H7 (cell line): ENCODE measurements around the gene IL3. TPM values are rescaled to one million over a fixed set of nuclear protein-coding genes. Genes with fewer than 3 reads are reported as not detected.

Experiments used
- DNase-seq: peaks from one replicate; pipeline ENCODE4 v3.0.0; 2012
- H3K27me3 ChIP-seq: 2 replicates; pipeline ENCODE4 v1.6.0; 2011; ENCODE audit warnings: mild to moderate bottlenecking, low read length; ENCODE audit not compliant: control insufficient read depth, insufficient read depth
- H3K36me3 ChIP-seq: replicated peaks from 2 replicates; pipeline ENCODE4 v1.5.1; 2011; ENCODE audit warnings: low read length; ENCODE audit not compliant: control insufficient read depth, insufficient read depth
- H3K4me3 ChIP-seq: 2 replicates; pipeline ENCODE4 v1.5.1; 2011; ENCODE audit warnings: low read depth, mild to moderate bottlenecking, control low read depth, low read length, moderate library complexity; ENCODE audit not compliant: insufficient read depth
- total RNA-seq: library from RNA; depleted of rRNA; stranded (reverse); fragments of >200 nt; shearing (Covaris generic); gene quantifications from 2 replicates; pipeline ENCODE4 v1.2.3, GENCODE V29; 2014; rRNA removed

Gene IL3, protein sequence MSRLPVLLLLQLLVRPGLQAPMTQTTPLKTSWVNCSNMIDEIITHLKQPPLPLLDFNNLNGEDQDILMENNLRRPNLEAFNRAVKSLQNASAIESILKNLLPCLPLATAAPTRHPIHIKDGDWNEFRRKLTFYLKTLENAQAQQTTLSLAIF
- not detected in 2 replicates for total RNA-seq

GRCh38 chr5:132060501-132061161 lies at the start of gene IL3:
IL3 (plus strand) TSS chr5:132060655; CDS start chr5:132060707, 52 bp downstream.
- Histone ChIP-seq H3K27me3 (no peaks in the 10 kb centered on the region), H3K36me3 (no peaks in the 10 kb centered on the region), H3K4me3 (no peak within 1 kb of the TSS)
- DNase-seq: no peak

DNA sequence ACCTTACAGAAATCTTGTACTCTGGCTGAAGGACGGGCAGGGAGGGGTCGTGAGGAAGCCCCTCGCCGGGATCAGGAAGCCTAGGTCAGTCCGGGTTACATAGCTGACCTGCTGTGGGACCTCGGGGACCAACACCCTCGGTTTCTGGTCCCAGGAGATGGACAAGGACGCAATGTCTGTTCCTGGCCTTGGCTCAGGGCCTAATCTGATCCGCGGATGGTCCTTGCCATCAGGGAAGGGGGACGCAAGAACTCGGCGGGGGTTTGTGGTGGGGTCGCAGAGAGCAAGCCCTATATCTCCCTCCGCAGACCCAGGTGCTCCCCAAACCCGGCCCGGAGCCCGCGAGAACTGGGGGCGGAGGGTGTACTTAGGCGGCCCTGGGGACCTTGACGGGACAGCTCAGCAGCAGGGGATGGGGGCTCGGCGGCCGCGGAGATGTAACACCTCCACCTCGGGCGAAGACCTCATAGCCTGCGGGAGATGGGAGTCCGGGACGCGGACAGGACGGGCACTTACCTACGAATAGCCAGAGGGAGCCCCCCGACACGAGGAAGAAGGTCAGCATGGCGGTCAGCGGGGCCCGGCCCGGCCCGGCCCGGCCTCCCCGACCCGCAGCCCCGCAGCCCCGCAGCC lies 49.4 kb upstream of the IL3 start:
- peaks cover 30% of the 10 kb centered on the region for H3K27me3 ChIP-seq
- no peaks in the 10 kb centered on the region for H3K36me3 ChIP-seq
- peak; percentile 74 for DNase-seq
- H3K4me3 ChIP-seq: peak overlapping the region; percentile 55

DNA sequence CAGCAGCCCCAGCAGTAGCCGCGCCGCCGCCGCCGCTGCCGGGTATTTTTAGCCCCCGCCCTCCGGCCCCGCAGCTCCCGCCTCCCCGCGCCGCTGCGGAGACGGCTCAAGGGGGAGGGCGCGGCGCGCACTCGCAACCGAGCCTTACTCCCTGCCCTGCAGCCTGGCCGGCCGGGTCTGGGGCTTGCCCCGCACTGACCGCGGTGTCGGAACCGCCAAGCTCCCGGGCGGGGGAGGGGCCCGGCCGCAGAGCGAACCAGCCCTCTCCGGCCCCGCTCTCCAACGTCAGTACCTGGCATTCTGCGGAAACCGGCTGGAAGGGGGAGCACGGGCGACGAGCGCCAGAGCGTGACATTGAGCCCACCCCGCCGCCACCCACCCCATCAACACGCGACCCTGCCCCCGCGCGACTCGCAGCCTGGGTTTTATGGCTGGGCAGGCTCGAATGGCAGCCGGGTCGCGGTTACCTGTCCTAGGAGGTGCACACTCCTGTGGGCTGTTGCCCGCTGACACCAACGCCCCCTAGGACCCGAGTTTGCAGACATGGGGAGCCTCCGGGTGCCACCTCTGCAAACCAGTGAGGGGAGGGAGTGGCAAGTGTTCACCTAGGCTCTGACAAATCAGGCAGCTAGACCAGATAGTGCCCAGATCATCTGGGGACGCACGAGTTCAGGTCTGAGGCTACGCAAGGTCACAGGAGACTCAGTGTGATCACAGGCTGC lies 48.7 kb upstream of the IL3 start, which contains the start of gene ACSL6:
Gene ACSL6, minus strand, starts transcription at position 37 of the 722 bp plus-strand sequence. CDS start 105 bp downstream, outside the sequence.
- peak; percentile 88 for DNase-seq

GRCh38 chr5:132012371-132013005 lies 48.0 kb upstream of the IL3 start:
- no peaks in the 10 kb centered on the region for H3K36me3 ChIP-seq
- H3K4me3 ChIP-seq: no peak overlapping the region
- peak; percentile 89 for DNase-seq
- H3K27me3 ChIP-seq: peaks cover 30% of the 10 kb centered on the region

More for the DNA sequence above, 48.7 kb upstream of the IL3 start, which contains the start of gene ACSL6:
- peak within 1 kb of the TSS; percentile 55 for H3K4me3 ChIP-seq
- H3K36me3 ChIP-seq: no peaks in the 10 kb centered on the region
- peaks cover 30% of the 10 kb centered on the region for H3K27me3 ChIP-seq

DNA sequence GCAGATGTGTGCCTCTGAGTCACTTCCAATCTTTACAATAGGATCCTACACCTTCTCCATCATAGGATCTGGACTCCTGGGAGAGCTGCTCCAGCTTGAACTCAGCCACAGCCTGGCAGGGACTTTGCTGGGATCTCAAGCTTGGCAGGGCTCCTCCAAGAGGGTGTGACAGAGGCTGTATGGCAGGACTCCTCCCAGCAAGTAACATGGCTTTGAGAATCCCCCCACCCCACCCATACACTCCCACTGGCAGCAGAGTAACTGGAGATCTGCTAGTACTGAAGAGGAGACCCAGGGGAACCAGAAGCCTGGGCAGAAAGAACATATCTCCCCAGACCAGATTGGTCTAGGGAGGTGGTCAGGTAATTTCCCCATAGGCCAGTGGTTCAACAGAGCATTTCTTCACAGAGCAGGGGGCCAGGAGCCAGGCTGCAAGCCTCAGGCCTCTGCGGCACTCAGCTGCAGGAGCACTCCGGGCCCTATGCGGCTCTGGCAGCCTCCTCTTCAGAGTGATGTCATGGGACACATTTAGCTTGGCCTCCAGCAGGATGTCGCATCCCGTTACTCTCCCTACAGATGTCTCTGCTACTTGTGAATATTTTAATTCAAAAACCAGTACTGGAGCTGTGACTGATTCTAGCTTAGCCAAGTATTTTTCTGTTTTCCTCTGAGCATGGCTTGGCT lies 47.3 kb upstream of the IL3 start:
- no peaks in the 10 kb centered on the region for H3K36me3 ChIP-seq
- peaks cover 30% of the 10 kb centered on the region for H3K27me3 ChIP-seq
- H3K4me3 ChIP-seq: no peak overlapping the region
- DNase-seq: no peak

GRCh38 chr5:132013711-132014110 lies 46.7 kb upstream of the IL3 start:
- H3K4me3 ChIP-seq: no peak overlapping the region
- H3K36me3 ChIP-seq: no peaks in the 10 kb centered on the region
- no peak for DNase-seq
- peaks cover 30% of the 10 kb centered on the region for H3K27me3 ChIP-seq

DNA sequence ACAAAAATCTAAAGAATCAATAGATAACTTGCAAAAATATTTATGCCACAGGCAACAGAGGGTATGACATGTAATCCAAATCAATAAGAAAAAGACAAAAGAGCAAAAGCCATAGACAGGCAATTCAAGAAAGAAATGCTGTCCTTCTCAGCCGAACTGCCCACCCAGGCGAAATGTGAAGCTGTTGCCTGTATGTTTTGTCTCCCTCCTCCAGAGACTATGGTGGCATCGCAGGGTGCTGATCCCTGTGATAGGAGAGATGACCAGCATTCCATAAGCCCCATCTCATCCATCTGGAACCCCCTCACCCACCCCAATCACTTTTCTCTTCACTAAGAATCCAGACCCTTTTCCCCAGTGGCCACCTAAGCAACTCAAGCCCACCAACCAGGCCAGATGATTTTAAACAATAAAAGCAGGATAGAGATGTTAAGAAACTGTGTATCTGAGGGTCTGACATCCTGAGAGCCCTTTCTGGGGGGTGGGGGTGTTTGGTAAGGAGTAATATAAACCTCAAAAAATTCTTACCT lies 43.7 kb upstream of the IL3 start:
- H3K4me3 ChIP-seq: no peak overlapping the region
- DNase-seq: no peak
- H3K36me3 ChIP-seq: no peaks in the 10 kb centered on the region
- peaks cover 7% of the 10 kb centered on the region for H3K27me3 ChIP-seq

DNA sequence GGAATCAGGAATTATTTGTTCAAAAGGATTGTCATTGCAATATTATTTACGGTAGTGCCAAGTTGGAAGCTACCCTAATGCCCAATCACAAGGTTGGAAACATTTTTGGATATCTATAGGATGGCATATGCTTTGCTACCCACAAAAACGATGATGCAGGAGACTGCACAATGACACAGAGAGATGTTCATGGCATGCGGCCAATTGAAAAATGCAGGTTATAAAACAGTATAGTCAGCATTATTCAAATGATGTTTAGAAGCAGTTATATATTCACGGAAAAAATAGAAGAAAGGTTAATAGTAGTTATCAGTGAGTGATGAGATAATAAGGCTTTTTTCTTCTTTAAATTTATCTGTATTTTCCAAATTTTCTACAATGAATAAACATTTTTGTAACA lies 43.1 kb upstream of the IL3 start:
- DNase-seq: no peak
- Histone ChIP-seq H3K4me3 (no peak overlapping the region), H3K36me3 (no peaks in the 10 kb centered on the region), H3K27me3 (peaks cover 2% of the 10 kb centered on the region)

DNA sequence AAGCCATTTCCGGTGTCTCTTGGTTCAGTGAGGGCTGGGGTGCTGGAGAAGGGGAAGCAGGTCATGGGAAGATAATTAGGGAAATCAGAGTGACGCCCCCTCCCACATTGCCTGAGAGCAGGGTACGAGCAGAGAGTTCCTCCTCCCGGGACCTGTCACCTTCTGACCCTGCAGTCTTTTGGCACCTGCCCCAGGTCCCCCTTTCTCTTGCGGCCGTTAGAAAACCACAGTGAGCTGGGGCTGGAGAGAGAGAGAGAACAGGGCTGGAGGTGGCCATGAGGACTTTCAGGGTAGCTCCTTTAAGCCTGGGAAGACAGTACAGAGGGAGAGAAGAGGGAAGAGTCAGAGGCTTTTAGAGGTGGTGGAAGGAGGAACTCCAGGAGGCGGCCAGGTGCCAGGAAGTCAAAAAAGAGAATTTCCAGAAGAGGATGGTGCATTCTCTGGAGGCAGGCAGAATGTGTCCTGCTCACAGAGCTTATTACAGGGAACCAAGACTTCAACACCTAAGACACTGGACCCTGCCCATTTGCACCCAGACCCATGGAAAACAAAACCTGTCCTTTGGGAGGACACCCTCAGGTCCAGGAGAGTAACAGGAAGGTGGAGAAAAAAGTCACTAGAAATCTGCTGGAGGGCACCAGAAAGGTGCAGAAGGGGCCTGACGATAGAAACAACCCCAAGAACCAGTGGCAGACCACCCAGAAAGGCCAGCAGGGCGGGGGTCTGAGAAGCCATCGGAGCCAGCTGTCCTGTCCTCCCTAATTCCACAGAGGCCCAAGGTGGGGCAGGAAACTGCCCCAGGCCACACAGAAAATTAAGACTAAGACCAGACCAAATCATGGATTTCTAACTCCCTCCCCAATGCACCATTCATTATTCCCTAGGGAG lies 42.5 kb upstream of the IL3 start:
- H3K36me3 ChIP-seq: no peaks in the 10 kb centered on the region
- no peaks in the 10 kb centered on the region; the same call in 1 of the 2 replicates for H3K27me3 ChIP-seq
- DNase-seq: peak; percentile 5
- H3K4me3 ChIP-seq: no peak overlapping the region

DNA sequence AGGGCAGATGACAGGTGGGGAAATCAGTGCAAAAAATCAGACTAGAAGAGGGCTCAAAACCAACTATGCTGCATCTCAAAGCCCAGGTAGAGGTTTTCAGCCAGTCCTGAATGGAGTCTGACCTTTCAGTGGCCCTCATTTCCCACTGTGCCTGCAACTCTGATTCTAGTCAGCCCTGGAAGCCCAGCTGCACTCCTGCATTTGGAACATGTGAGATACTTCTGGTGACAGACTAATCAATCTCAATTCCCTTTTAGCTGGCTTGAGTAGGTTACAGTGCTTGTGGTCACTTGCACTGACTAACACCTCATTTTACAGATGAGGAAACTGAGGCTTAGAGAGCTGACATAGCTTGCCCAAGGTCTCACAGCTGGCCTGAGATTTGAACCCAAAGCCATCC lies 41.1 kb upstream of the IL3 start:
- H3K27me3 ChIP-seq: no peaks in the 10 kb centered on the region; the same call in 1 of the 2 replicates
- H3K36me3 ChIP-seq: no peaks in the 10 kb centered on the region
- peak; percentile 2 for DNase-seq
- H3K4me3 ChIP-seq: no peak overlapping the region

DNA sequence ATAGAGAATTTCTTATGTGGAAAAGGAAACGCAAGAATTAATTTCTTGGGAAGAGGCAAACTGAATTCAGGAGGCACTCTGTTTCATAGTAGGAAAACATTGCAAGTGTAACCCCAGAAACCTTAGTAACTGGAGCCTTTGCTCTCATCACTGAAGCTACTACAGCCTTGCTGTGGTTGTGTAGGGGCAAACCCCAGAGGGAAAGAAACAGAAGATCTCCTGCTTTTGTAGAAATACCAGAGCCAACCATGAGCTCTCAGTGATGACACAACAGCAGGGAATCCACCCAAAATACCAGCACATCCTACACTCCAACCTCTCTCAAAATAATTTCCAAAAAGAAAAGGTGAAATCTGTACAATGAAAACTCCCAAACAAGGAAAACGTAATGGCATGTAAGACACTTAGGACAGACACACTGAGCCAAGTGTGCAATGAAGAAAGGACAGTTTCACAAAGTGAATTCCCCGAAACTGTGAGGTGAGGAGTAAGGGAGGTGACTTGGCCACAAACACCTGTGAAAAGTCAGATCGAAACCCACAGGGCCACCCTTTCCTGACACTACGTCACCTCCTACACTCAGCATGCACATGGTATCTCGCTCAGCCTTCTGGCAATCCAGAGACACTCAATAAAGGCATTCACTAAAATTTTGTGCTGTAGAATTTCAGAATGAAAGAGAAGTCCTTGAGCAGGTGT lies 40.4 kb upstream of the IL3 start:
- Histone ChIP-seq H3K27me3 (no peaks in the 10 kb centered on the region; the same call in 1 of the 2 replicates), H3K36me3 (no peaks in the 10 kb centered on the region), H3K4me3 (no peak overlapping the region)
- DNase-seq: peak; percentile 4

- Histone ChIP-seq H3K4me3 (no peak overlapping the region), H3K36me3 (no peaks in the 10 kb centered on the region), H3K27me3 (no peaks in the 10 kb centered on the region; the same call in 1 of the 2 replicates)
- DNase-seq: peak; percentile 6
These were observed 39.7 kb upstream of the IL3 start for GRCh38 chr5:132020568-132021339.
